Effector memory CD4-positive, alpha-beta T cell (primary cell): ENCODE measurements around the gene TEX13A.

Experiments
- DNase-seq, 3 donors: peaks; one replicate each; pipeline ENCODE4 v3.0.0-alpha.2; 2020
- H3K27ac ChIP-seq: 2 replicates; pipeline ENCODE4 v1.7.0; 2013; ENCODE audit warnings: mild to moderate bottlenecking, low read length, moderate library complexity; ENCODE audit not compliant: insufficient read depth, poor library complexity, severe bottlenecking
- H3K27me3 ChIP-seq: replicated peaks from 2 replicates; pipeline ENCODE4 v1.7.0; 2013; ENCODE audit warnings: mild to moderate bottlenecking, low read length; ENCODE audit not compliant: insufficient read depth, control insufficient read depth, poor library complexity, severe bottlenecking
- H3K36me3 ChIP-seq: 2 replicates; pipeline ENCODE4 v1.7.0; 2013; ENCODE audit warnings: mild to moderate bottlenecking, low read length, moderate library complexity; ENCODE audit not compliant: control insufficient read depth, insufficient read depth
- H3K4me1 ChIP-seq: 2 replicates; pipeline ENCODE4 v1.7.0; 2013; ENCODE audit warnings: low read length, mild to moderate bottlenecking; ENCODE audit not compliant: control insufficient read depth, insufficient read depth, poor library complexity, severe bottlenecking
- H3K4me3 ChIP-seq: 2 replicates; pipeline ENCODE4 v1.7.0; 2013; ENCODE audit warnings: low read length, low read depth, mild to moderate bottlenecking; ENCODE audit not compliant: insufficient read depth, poor library complexity, severe bottlenecking
- H3K9me3 ChIP-seq: 2 replicates; pipeline ENCODE4 v1.7.0; 2013; ENCODE audit warnings: mild to moderate bottlenecking, low read length, moderate library complexity; ENCODE audit not compliant: control insufficient read depth

TEX13A gene

DNA sequence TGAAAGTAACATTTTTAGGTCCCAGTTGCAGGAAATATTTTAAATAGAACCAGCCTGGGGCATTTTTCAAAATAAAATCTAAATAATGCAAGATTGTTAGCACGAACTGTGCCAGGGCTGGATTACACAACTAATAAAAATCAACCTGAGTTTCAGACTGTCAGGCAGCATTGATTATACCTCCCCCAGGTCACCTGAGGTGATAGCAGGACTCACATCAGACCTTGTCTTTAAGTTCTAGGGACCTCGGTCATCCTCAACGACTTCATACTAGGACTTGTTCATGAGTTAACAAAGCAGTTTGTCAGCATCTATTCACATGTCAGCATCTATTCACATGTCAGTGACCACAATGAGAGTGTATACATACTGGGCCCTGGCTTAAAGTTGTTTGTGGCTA is 8.7 kb upstream of the TEX13A start:
- Histone ChIP-seq H3K9me3 (no peaks in the 10 kb centered on the region), H3K4me3 (no peak overlapping the region), H3K27ac (no peak overlapping the region), H3K36me3 (no peaks in the 10 kb centered on the region), H3K27me3 (no peaks in the 10 kb centered on the region), H3K4me1 (no peaks in the 10 kb centered on the region)
- DNase-seq: no peak

DNA sequence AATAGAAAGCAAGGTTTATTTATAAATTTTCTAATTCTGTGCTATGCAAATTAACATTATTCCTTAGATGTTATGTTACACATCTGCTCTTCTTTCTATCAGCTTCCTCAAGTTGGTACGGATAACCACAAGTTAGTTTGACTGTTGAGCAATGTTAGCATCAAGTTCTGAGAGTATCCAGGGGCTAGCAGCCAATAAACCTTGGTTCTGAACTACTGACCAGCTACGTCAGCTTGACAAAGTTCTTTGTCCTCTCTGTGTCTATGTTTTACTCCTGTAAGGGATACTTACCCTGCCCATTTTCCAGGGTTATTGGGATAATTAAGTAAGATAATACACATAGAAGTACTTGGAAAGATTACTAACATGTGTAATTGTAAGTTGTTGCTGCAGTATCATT is 8.1 kb upstream of the TEX13A start:
- no peaks in the 10 kb centered on the region for H3K36me3 ChIP-seq
- no peak overlapping the region for H3K27ac ChIP-seq
- no peaks in the 10 kb centered on the region for H3K9me3 ChIP-seq
- DNase-seq: no peak
- no peaks in the 10 kb centered on the region for H3K4me1 ChIP-seq
- H3K4me3 ChIP-seq: no peak overlapping the region
- H3K27me3 ChIP-seq: no peaks in the 10 kb centered on the region

DNA sequence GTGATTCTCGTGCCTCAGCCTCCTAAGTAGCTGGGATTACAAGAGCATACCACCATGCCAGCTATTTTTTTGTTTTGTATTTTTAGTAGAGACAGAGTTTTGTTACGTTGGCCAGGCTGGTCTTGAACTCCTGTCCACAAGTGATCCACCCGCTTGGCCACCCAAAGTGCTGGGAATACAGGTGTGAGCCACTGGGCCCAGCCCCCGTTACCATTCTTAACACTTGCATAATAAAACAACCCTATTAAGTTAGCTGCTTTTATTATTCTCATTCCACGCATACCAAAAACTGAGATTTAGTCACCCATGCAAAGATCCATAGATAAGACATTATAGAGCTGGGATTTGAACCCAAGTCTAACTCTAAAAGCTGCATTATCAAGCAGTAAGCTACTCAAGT is 6.0 kb upstream of the TEX13A start:
- DNase-seq: no peak
- no peak overlapping the region for H3K4me3 ChIP-seq

DNA sequence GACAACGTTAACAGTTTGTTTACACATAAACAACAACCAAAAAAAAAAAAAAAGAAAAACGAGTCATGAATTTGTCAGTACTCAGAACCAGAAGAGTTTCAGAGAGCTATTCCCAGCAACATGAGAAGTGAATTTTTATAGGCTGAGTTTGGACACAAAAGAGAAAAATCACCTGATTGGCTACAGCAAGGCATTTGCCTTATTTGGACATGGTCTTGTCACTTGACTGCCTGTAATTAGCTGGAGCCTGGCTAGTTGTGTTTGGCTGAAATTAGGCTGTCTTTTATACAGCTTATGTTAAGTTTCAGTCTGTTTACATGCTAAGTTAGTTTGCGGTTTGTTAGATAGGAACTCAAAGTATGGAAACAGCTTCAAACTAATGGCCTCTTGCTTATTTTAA is 880 bp upstream of the TEX13A start:
- no peak overlapping the region for H3K4me3 ChIP-seq
- H3K9me3 ChIP-seq: no peaks in the 10 kb centered on the region
- no peaks in the 10 kb centered on the region for H3K36me3 ChIP-seq
- no peak overlapping the region for H3K27ac ChIP-seq
- no peaks in the 10 kb centered on the region for H3K27me3 ChIP-seq
- DNase-seq: no peak
- H3K4me1 ChIP-seq: no peaks in the 10 kb centered on the region

More for the DNA sequence above, 6.0 kb upstream of the TEX13A start:
- Histone ChIP-seq H3K27ac (no peak overlapping the region), H3K27me3 (no peaks in the 10 kb centered on the region), H3K4me1 (no peaks in the 10 kb centered on the region), H3K36me3 (no peaks in the 10 kb centered on the region), H3K9me3 (no peaks in the 10 kb centered on the region)

DNA sequence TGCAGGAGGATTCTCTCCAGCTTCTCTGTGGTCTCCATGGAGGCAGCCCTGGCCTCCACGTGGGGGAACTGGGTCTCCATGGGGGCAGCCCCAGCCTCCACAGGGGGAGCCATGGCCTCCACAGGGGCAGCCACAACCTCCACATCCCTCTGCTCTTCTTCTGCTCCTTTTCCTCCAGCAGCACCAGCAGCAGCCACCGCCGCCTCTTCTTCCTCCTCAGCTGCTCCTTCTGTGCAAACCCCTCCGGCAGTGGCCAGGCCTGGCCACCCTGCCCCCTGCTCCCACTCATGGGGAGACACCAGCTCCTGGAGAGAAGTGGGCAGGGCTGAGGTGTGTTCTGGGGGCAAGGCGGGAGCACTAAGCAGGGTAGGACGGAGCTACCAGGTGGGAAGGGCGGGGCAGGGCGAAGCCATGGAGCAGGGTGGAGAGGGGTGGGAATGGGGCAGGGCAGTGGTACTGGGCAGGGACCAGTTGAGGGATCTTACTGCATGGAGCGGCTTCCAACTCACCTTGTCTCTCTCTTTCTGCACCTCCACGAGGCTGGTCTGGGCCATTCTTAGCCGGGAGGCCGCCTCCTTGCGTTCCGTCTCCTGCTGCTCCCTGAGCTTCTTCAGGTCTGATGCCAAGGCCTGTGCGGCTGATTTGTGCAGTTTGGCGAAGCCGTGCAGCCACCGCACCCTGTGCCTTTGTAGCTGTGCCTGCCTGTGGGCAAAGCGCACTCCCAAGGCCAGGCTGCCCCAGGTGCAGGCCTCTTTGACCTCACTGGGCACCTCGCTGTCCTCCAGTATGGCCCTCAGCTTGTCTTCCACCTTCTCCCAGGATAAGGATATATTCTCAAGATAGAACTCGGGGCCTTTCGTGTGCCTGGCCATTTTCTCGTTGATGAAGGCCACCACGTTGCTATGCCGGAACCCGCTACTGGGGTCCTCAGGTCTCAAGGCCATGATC is 766 bp downstream of the TEX13A start:
- Histone ChIP-seq H3K9me3 (no peaks in the 10 kb centered on the region), H3K4me3 (no peak overlapping the region), H3K4me1 (no peaks in the 10 kb centered on the region), H3K36me3 (no peaks in the 10 kb centered on the region), H3K27me3 (no peaks in the 10 kb centered on the region), H3K27ac (no peak overlapping the region)
- DNase-seq: no peak

DNA sequence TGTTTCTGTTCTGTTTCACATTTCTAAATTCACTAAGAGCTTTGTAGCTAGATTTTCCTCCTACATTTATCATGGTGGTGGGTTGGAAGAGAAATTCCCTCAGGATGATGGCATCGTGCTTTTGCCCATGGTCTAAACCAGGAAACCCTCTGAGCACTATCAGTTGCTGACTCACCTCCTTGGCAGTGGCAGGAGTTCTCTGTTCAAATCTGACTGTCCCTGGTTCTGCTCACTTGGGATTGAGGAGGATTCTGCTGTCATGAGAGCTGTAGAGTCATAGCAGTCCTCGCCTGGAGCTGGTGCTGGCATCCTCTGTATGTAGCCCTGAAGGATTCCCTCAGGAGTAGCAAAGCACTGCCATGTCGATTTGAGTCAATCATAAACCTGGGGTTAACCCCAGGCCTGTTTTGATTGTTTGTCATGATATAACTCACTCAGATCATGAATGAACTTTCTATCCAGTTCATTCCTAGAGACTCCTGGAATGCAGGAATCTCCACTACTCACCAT is 9.4 kb downstream of the TEX13A start:
- DNase-seq: no peak
- no peak overlapping the region for H3K27ac ChIP-seq
- H3K4me3 ChIP-seq: no peak overlapping the region
- no peaks in the 10 kb centered on the region for H3K9me3 ChIP-seq
- H3K27me3 ChIP-seq: no peaks in the 10 kb centered on the region
- H3K4me1 ChIP-seq: no peaks in the 10 kb centered on the region
- no peaks in the 10 kb centered on the region for H3K36me3 ChIP-seq

DNA sequence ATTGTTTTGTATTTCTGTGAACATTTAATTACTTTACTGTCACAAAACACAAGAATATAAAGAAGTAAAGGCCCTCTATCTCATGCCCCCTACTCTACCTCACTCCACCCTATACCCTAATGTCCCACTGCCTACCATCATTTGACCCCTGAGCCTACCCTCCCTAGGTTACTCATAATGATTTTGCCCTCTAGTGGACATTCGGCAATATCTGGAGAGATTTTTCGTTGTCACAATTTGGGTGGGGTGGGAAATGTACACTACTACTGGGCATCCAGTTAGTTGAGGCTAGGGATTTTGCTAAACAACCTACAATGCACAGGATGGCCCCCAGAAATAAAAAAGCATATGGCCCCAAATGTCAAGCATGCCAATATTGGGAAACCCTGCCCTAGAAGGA is 10.2 kb downstream of the TEX13A start:
- Histone ChIP-seq H3K4me3 (no peak overlapping the region), H3K4me1 (no peaks in the 10 kb centered on the region), H3K9me3 (no peaks in the 10 kb centered on the region), H3K36me3 (no peaks in the 10 kb centered on the region), H3K27me3 (no peaks in the 10 kb centered on the region), H3K27ac (no peak overlapping the region)
- no peak for DNase-seq

DNA sequence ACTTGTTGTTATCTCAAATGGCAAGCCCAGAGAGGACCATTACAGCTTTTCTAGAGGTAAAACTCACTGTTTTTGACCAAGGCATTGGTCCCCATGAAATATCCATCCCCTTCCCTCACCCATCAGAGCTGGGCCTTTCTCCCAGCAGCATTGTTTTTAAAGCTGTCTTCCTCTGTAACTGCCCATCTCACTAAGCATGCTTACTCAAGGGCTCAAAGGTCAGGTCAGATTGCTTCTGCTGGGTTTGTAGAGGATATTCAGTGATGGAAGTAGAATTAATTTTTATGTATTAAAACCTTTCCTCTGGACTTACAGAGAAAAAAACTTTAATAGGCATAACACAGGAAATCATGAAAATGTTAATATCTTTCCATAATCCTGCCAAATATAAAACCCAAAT is 11.1 kb downstream of the TEX13A start:
- no peak for DNase-seq
- no peaks in the 10 kb centered on the region for H3K36me3 ChIP-seq
- no peaks in the 10 kb centered on the region for H3K27me3 ChIP-seq
- no peak overlapping the region for H3K4me3 ChIP-seq
- no peaks in the 10 kb centered on the region for H3K9me3 ChIP-seq
- no peak overlapping the region for H3K27ac ChIP-seq
- no peaks in the 10 kb centered on the region for H3K4me1 ChIP-seq

DNA sequence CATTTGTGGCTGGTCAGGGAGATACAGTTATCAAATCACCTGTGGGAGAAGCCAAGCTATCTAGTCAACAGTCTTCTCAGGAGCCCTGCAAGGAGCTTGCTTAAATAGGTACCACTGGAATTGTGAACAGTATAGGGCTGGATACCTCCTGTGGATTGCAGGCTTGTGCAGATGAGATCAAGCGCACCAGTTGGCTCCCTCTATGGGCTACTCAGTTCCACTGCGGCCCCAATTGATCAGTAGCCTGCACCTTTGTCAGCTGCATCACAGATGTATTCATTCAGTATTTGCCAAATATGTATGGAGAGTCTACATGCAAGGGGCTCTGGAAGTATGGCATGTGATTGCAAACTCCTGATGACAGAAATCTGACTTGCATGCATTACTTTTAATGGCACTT is 28.6 kb downstream of the TEX13A start:
- Histone ChIP-seq H3K27ac (no peak overlapping the region), H3K9me3 (no peaks in the 10 kb centered on the region), H3K4me3 (no peak overlapping the region), H3K36me3 (no peaks in the 10 kb centered on the region), H3K4me1 (no peaks in the 10 kb centered on the region), H3K27me3 (no peaks in the 10 kb centered on the region)
- no peak for DNase-seq

DNA sequence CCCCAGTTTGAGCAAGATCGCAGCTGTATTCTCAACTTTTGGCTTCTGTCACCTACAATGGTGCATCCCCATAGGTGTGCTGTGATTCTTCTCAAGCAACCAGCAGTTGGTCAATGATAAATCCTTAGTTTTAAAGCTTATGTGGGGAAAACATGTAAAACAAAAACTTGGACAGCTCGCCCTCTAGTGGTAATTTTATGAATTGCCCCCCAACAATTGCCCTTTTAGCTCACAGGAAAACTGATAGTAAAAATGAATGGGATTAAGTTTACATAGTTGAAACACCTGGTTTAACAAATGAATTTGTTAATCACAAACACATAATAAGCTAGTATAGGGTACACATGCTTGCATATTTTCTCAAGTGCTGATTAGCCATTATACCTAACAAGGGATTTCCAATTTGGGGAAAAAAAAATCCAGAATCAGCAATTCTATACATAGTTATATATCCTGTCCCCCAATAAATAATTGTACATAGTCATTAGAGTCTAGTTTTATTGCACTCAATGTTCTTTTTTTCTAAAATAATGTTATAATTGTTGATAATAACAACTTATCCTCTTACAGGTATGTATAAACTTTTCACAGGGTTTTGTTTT is 30.1 kb downstream of the TEX13A start:
- Histone ChIP-seq H3K9me3 (no peaks in the 10 kb centered on the region), H3K27ac (no peak overlapping the region), H3K27me3 (no peaks in the 10 kb centered on the region), H3K36me3 (no peaks in the 10 kb centered on the region), H3K4me1 (no peaks in the 10 kb centered on the region), H3K4me3 (no peak overlapping the region)
- DNase-seq: no peak
